Liver (tissue), 2 donors: ENCODE measurements around the gene SLCO2A1.

Source experiments
- RAD21 ChIP-seq, 2 donors: IDR thresholded peaks; 2 replicates each; pipeline ENCODE4 v1.6.1; 2016; ENCODE audit warnings: antibody characterized with exemption in 2 of 2, mild to moderate bottlenecking in 2 of 2
- SP1 ChIP-seq: IDR thresholded peaks from 2 replicates; pipeline ENCODE4 v1.6.1; 2018; ENCODE audit warnings: antibody characterized with exemption, mild to moderate bottlenecking
- donor health status: healthy.

DNA sequence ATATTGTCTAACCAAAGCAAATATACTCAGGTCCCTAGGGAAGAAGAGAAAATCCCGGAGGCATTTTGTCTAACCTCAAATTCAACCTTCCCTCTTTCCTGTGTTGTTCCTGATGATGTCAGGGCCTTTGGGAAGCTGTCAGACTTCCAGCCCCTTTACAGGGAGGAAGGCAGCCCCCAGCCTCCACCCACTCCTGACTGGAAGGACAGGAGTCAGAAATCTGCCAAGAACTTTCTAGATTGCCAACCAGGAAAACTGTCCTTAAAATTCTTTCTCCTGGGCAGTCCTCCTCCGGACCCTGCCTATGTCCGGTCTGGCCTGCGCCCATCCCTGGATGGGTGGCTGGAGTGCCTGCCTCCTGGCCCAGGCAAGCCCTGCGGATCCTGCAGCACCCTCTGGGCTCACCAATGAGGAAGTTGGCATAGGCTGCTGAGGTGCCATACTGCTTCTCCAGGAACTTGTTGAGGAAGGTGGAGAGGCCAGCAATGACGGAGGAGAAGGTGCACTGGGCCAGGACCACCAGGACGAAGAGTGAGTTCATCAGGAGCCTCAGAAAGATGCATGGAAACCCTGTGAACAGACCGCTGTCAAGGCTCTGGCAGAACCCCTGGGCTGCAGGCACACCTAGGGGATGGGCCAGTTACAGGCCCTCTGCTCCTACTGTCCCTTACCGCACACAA lies 81.5 kb downstream of the SLCO2A1 start:
- TF ChIP-seq RAD21 (IDR thresholded peaks at IDR 0.05) (no peak), SP1 (no peak)
